Transverse colon (tissue), 3 donors: Measurements from ENCODE around the gene CTNNA1.

ENCODE experiments used
- POLR2A ChIP-seq: fragments of 450-650 bp; IDR thresholded peaks from one replicate; pipeline ENCODE4 v1.6.1; 2016; ENCODE audit warnings: antibody characterized with exemption, mild to moderate bottlenecking, moderate library complexity
- TF ChIP-seq, protein P1 (sequence below), 5 experiments: fragments of 200-600 bp in 3 of 5; fragments of 450-650 bp in 2 of 5; sonication (generic) in 3 of 5; IDR thresholded peaks; 1 replicate in 2 of 5; 2 replicates in 3 of 5; pipeline ENCODE4 v1.5.1; 2016 to 2017; ENCODE audit warnings: antibody characterized with exemption in 5 of 5, inconsistent platforms in 3 of 5, mild to moderate bottlenecking in 2 of 5, moderate library complexity in 1 of 5

DNA sequence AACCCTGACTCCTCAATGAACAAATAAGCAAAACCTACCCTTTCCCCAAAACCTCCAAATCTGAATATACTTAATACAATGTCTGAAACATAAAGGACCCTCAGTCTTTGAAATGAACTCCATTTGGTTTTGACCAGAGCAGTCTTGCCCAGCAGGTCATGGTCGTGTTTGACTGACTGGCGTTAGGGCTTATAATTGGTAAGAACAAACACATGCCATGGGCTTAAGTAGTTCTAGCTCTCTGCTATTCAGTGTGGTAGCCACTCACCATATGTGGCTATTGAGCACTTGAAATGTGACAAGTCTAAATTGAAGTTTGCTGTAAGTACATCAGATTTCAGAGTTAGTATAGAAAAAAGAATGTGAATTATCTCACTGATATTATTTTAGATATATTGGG is 79.9 kb downstream of the CTNNA1 start:
- TF ChIP-seq, protein P1, sequence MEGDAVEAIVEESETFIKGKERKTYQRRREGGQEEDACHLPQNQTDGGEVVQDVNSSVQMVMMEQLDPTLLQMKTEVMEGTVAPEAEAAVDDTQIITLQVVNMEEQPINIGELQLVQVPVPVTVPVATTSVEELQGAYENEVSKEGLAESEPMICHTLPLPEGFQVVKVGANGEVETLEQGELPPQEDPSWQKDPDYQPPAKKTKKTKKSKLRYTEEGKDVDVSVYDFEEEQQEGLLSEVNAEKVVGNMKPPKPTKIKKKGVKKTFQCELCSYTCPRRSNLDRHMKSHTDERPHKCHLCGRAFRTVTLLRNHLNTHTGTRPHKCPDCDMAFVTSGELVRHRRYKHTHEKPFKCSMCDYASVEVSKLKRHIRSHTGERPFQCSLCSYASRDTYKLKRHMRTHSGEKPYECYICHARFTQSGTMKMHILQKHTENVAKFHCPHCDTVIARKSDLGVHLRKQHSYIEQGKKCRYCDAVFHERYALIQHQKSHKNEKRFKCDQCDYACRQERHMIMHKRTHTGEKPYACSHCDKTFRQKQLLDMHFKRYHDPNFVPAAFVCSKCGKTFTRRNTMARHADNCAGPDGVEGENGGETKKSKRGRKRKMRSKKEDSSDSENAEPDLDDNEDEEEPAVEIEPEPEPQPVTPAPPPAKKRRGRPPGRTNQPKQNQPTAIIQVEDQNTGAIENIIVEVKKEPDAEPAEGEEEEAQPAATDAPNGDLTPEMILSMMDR (IDR thresholded peaks at IDR 0.05): no peak
- no peak for TF ChIP-seq POLR2A
